ENCODE results near the gene CSE1L.
"Not testable (repeated sequence)": the region's sequence is repeated elsewhere in the genome, so short reads cannot be mapped to it uniquely, and the experiment has no call there.

The CSE1L gene

DNA sequence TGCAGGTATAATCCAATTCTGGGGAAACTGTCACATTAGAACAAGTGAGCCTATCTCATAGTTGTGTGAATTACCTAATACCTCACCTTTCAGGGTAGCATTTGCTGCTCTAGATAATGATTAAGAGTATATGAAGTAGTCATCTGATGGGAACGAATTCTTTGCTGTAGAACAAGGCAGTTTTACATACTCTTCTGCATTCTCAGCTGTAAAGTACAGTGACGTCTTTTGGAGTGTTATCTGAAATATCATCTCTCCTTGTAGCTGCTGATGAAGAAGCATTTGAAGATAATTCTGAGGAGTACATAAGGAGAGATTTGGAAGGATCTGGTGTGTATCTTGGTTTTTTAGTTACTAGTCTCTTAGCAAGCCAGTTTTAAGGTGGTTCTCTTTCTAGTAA, 28.4 kb downstream of the CSE1L start:
- no peak for DNase-seq

- no peak for DNase-seq
These were observed 32.2 kb downstream of the CSE1L start for GRCh38 chr20:49078310-49078709.

DNA sequence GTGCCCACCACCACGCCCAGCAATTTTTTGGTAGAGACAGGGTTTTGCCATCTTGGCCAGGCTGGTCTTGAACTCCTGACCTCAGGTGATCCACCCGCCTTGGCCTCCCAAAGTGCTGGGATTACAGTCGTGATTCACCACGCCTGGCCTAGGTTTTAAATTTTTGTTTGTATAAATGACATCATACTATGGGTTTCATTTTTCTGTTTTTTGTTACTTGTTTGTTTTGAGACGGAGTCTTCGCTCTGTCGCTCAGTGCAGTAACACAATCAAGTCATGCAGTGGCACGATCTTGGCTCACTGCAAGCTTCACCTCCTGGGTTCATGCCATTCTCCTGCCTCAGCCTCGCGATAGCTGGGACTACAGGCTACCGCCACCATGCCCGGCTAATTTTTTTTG, 36.2 kb downstream of the CSE1L start:
- DNase-seq: not testable (repeated sequence)

- DNase-seq: no peak
These were observed 45.0 kb downstream of the CSE1L start for GRCh38 chr20:49091104-49091503.

GRCh38 chr20:49091762-49092161, 45.6 kb downstream of the CSE1L start:
- DNase-seq: no peak

GRCh38 chr20:49096203-49096730, 50.2 kb downstream of the CSE1L start:
- DNase-seq: no peak

- DNase-seq: no peak
These were observed 51.0 kb downstream of the CSE1L start for GRCh38 chr20:49097159-49097558.

- DNase-seq: no peak
These were observed 52.0 kb downstream of the CSE1L start for GRCh38 chr20:49098136-49098535.

DNA sequence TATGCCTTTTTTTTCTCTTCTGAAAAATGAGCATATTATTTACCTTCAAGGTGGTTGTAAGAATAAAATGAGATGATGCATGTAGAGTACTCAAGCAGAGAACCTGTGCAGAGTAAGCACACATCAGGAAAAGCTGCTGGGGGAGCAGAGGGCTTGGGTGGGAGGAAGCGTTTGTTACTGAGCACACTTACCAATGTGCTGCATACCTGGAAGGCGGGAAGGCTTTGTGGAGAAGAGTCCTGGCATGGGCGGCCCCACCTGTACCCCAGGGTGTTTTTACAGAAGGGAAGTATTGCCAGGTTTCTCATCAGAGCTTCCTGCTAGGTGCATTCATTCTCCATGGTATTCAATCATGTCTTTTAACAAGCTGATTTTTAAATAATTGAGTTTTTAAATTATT, 52.9 kb downstream of the CSE1L start:
- DNase-seq: no peak

GRCh38 chr20:49100292-49100691, 54.2 kb downstream of the CSE1L start:
- not testable (repeated sequence) for DNase-seq

DNA sequence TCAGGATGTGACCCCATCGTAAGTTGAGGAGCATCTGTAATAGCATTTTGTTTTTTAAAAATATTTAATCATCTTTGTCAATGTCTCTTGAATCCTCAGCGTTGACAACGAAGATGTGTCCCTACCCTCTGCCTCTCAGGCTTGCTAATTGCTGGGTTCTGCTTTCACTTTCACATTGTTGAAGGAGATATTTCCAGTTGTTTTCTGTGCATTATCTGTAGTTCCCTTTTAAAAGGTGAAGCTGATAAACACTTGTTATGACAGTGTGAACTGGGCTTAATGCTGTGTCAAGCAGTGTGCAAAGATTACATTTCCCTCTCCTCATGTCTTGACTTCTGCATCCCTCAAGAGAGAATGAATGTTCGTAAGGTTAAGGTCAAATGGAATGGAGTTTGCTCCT, 54.9 kb downstream of the CSE1L start:
- no peak for DNase-seq

GRCh38 chr20:49103019-49103418, 56.9 kb downstream of the CSE1L start:
- DNase-seq: no peak

DNA sequence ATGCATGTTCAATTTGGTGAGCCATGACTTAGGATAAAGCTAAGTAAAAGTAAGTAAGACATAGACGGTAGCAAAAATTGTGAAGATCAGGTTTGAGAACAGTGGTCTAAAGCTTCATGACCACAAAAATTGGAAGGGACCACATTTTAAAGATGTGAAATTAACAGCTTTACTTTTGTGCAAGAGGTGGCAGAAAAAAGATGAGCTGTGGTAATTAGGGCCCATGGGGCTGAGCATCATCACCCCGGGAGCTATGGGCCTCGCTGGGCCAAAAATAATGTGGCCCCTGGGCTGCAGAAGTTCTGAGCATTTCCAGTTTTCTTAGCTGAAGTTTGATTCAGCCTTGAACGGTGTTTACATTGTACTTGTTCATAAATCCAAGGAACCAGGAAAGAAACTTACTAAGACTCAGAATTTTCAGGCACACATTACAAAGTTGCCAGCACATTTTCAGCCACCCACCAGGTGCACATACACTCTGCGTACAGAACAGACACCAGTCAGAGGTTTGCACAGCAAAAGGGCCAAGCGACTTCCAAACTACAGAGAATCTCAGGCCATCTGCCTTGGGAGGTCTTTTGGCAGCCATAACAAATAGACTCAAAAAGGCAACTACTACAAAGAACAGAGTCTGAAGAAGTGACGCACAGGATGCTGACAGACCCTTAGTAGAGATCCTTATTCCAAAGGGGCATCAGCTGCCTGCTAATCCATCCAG, 57.7 kb downstream of the CSE1L start:
- DNase-seq: no peak

DNA sequence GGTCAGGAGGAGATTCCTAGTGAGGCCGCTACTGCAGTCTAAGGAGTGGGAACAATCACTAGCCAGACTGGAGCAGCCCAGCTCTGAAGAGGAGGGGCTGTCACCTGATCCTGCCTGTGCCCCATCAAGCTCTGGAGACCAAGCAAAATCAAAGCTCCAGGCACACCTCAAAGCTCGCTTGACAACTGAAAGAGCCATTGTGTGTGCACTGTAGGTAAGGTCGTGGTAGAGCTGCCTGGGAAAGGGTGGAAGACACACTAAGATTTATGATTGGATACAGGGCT, 58.2 kb downstream of the CSE1L start:
- no peak for DNase-seq

DNA sequence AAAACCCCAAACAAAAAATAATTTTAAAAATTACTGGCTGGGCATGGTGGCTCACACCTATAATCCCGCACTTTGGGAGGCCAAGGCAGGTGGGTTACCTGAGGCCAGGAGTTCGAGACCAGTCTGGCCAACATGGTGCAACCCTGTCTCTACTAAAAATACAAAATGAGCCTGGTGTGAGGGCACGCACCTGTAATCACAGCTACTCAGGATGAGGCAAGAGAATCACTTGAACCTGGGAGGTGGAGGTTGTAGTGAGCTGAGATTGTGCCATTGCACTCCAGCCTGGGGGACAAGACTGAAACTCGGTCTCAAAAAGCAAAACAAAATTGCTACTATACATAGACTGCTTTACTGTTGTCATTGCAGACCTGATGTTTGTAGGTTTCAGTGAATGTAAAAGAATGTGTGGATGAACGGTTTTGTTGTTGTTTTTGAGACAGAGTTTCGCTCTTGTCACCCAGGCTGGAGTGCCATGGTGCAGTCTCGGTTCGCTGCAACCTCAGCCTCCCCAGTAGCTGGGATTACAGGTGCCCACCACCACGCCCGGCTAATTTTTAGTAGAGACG, 59.0 kb downstream of the CSE1L start:
- DNase-seq: not testable (repeated sequence)

DNA sequence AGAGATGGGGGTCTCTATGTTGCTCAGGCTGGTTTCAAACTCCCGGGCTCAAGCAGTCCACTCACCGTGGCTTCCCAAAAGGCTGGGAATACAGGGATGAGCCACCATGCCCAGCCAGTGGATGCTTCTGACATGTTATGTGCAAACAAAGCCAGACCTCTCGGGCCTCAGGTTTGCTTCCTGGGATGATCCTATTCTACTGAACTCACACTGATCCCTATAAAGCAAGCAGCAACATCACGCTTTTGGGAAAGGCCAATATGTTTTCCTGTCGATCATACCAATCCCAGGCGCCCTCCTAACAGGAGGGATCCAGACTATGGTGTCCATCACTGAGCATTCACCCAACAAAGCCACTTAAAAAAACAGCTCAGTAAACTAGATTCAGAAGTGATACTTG, 60.2 kb downstream of the CSE1L start:
- DNase-seq: no peak

GRCh38 chr20:49110767-49111694, 64.9 kb downstream of the CSE1L start:
- no peak for DNase-seq

DNA sequence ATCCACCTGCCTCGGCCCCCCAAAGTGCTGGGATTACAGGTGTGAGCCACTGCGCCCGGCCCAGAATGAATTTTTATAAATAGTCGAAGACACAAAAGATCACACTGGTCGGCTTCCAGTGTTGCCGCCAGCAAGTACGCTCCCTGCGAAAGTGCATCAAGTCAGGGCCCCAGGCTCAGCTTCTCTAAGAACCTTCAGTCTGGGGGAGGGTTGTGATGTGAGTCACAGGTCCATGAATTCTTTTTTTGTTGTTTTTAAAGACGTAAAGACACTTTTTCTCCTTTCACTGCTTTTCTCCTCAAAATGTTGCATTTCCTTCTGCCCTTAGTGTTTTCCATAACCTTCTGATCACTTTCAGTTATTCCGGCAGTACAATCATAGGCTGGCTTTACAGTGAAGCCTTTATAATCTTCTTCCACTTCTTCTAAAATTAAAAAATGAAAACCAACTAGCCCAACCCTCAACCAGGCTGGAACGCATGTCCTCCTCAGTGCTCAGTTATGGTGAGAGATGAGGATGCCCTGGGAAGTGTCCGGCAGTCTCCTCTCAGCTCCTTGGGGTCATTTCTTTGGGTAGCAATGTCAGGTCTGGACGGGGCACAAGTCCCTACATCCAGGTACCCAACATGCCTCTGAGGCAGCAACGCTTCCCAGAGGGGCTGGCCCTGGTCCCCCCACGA, 66.6 kb downstream of the CSE1L start:
- no peak for DNase-seq

DNA sequence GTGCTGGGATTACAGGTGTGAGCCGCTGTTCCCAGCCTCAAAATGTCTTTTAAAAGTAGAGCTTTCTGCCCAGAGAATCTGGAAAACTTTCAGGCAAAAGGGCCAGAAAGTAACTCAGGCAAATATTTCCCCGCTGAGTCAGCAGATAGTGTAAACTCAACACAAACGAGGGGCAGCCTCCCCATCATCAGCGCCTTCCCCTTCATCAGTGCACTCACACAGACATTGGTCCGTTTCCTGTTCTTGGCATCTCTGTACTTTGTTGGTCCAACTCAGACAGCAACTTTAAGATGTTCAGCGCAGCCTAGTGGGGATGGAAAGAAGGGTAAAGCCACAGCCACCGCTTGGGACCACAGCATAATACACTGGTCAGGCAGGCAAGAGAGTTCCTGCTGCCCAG, 69.5 kb downstream of the CSE1L start:
- DNase-seq: no peak

GRCh38 chr20:49118307-49118706, 72.2 kb downstream of the CSE1L start:
- DNase-seq: no peak

DNA sequence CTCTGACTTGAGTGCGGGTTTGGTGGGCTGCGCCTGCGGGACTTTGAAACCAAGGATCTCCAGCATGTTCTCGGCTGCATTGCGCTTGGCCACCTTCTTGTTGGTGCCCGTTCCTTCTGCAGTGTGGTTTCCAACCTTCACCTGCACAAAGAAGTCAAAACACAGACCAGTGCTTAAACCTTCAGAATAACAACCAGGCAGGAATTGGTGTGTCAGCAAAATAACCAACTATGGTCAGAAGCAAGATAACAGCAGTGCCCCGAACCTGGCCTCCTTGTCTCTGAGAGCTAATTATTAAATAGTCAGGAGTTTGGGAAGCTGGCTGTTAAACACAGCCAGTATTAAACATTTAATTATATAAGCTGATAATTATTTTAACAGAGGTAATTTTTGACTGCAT, 73.9 kb downstream of the CSE1L start:
- no peak for DNase-seq

- DNase-seq: no peak
These were observed 76.8 kb downstream of the CSE1L start for GRCh38 chr20:49122920-49123319.

DNA sequence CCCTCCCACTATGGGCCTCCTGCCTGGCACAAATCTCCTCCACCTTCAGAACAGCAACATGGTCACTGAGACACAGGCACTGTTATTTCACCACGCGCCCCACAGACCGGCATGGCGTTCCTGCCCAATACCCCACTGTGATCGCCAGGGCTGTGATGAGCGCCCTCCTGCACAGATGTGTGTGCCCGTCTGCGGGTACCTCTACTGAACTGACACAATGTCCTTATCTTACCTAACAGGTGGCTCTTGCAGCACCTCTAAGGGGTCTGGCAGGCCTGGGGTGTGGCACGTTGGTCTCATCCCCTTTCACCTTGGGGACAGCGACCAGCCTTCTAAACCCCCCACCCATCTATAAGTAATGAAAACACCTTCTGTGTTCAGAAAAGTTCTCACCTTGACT, 77.9 kb downstream of the CSE1L start:
- no peak for DNase-seq

Data from retina (tissue), 1 donor.